Ovary (tissue), 9 donors: ENCODE results near the gene GPT2. TPM values are rescaled to one million over a fixed set of nuclear protein-coding genes. Genes with fewer than 3 reads are reported as not detected.

Experiments used
- DNase-seq, 5 donors: peaks; one replicate each; pipeline ENCODE4 v3.0.0-alpha.2; 2019 to 2020
- H3K27ac ChIP-seq, 2 donors: fragments of 200-600 bp; one replicate each; pipeline versions ENCODE4 v1.5.1 to v1.8.0; 2019 to 2022
- H3K27me3 ChIP-seq: fragments of 200-600 bp; one replicate; pipeline ENCODE4 v1.8.0; 2022
- H3K36me3 ChIP-seq: fragments of 200-600 bp; sonication (generic); one replicate; pipeline ENCODE4 v1.5.1; 2019
- H3K4me1 ChIP-seq: one replicate; pipeline ENCODE4 v1.8.1; 2013; ENCODE audit warnings: mild to moderate bottlenecking, moderate library complexity; ENCODE audit not compliant: insufficient read depth
- H3K4me3 ChIP-seq: fragments of 200-600 bp; sonication (generic); one replicate; pipeline ENCODE4 v1.5.1; 2017
- H3K9me3 ChIP-seq, 2 donors: fragments of 200-600 bp in 1 of 2; sonication (generic) in 1 of 2; one replicate each; pipeline versions ENCODE4 v1.5.1 to v1.8.1; 2013 to 2019; ENCODE audit warnings: mild to moderate bottlenecking in 1 of 2, moderate library complexity in 1 of 2
- CTCF ChIP-seq, 3 donors: fragments of 450-650 bp in 2 of 3; fragments of 200-600 bp in 1 of 3; IDR thresholded peaks; one replicate each; pipeline versions ENCODE4 v1.5.1 to v1.8.0; 2016 to 2022; ENCODE audit warnings: antibody characterized with exemption in 3 of 3, mild to moderate bottlenecking in 1 of 3
- EP300 ChIP-seq: sonication (generic); formaldehyde crosslinking; IDR thresholded peaks from one replicate; pipeline ENCODE4 v1.6.1; 2017; ENCODE audit warnings: antibody characterized with exemption
- POLR2A ChIP-seq: fragments of 450-650 bp; IDR thresholded peaks from one replicate; pipeline ENCODE4 v1.6.1; 2017; ENCODE audit warnings: antibody characterized with exemption, mild to moderate bottlenecking, moderate library complexity
- WGBS, 3 donors: extraction: QIAGEN DNeasy Blood & Tissue Kit in 1 of 3; methylation state at CpG; one replicate each; pipeline versions ENCODE4 v1.1.5 to v1.1.7; 2013 to 2017; 5-methylcytosine and 5-hydroxymethylcytosine counted together
- intact Hi-C, 4 donors: fragments of 100-400 bp; cut with DNase I; formaldehyde crosslinking; loops; one replicate each; pipeline versions ENCODE4 v1.11.0 to v1.15.1; 2022 to 2023
- polyA plus RNA-seq, 2 donors: library from polyadenylated mRNA; stranded (reverse); fragments of 200-250 nt in 1 of 2; fragments of 350-450 nt in 1 of 2; fragmentation: Illumina TruSeq in 1 of 2; extraction: RNeasy Lipid Tissue Mini Kit (QIAGEN cat#74804) in 1 of 2; gene quantifications; one replicate each; pipeline ENCODE4 v1.2.3, GENCODE V29; 2013 to 2014
- total RNA-seq, 7 donors: library from RNA; depleted of rRNA in 2 of 7; stranded (reverse); fragments of >200 nt in 2 of 7; fragmentation: NEBNext Ultra II Directional in 3 of 7; extraction: Animal tissue kit (Norgen Biotek cat#: 25700) in 3 of 7; gene quantifications; one replicate each; pipeline versions ENCODE4 v1.1.0 to v1.2.4, GENCODE V29; 2016 to 2023
- donor health status: DM: no; HTN: no; CAD: no; lungs with moderate emphysema.
- donor health status: DM: no; HTN: no; CAD: no.
- donor health status: Bipolar disorder and iron deficiency.
- donor health status: DM: yes; HTN: yes; CAD: no.
- donor health status: DM: no; HTN: no; CAD: no.
- donor health status: DM: yes; HTN: yes; CAD: no.

The GPT2 gene
- total and polyA plus RNA-seq, 9 donors: 2.2 to 30.7 (median 4.9) TPM

GRCh38 chr16:46901709-46902108, 17.5 kb downstream of the GPT2 start:
- 87 to 97% (median 95%) methylated on average over 5 to 8 of the region's 8 CpGs for WGBS, 3 donors
- H3K27me3 ChIP-seq: no peaks in the 10 kb centered on the region
- peaks cover 5% of the 10 kb centered on the region for H3K4me1 ChIP-seq
- H3K9me3 ChIP-seq: no peaks in the 10 kb centered on the region
- no peak for TF ChIP-seq EP300
- no peak overlapping the region for H3K27ac ChIP-seq
- intact Hi-C loops: no loop called here
- H3K4me3 ChIP-seq: no peak overlapping the region
- H3K36me3 ChIP-seq: no peaks in the 10 kb centered on the region
- DNase-seq: no peak

GRCh38 chr16:46903255-46903905, 19.2 kb downstream of the GPT2 start:
- DNase-seq: no peak
- Histone ChIP-seq H3K27me3 (no peaks in the 10 kb centered on the region), H3K36me3 (no peaks in the 10 kb centered on the region), H3K4me3 (no peak overlapping the region), H3K27ac (no peak overlapping the region), H3K4me1 (no peaks in the 10 kb centered on the region), H3K9me3 (no peaks in the 10 kb centered on the region)
- intact Hi-C loops: no loop called here
- TF ChIP-seq CTCF (IDR thresholded peaks at IDR 0.05) (no peak), POLR2A (no peak), EP300 (no peak)
- WGBS, 3 donors: 94 to 95% (median 95%) methylated on average over 5 of the region's 5 CpGs

- intact Hi-C loops: no loop called here
- Histone ChIP-seq H3K4me1 (no peaks in the 10 kb centered on the region), H3K36me3 (no peaks in the 10 kb centered on the region), H3K27ac (no peak overlapping the region), H3K27me3 (no peaks in the 10 kb centered on the region), H3K9me3 (no peaks in the 10 kb centered on the region), H3K4me3 (no peak overlapping the region)
- no peak for DNase-seq
- TF ChIP-seq EP300 (no peak), POLR2A (no peak), CTCF (IDR thresholded peaks at IDR 0.05) (no peak)
- WGBS, 3 donors: 95 to 98% (median 97%) methylated on average over 3 of the region's 3 CpGs
Measured at GRCh38 chr16:46904471-46904870, 20.3 kb downstream of the GPT2 start.

GRCh38 chr16:46906360-46907060, 22.3 kb downstream of the GPT2 start:
- Histone ChIP-seq H3K27ac (no peak overlapping the region), H3K9me3 (no peaks in the 10 kb centered on the region), H3K36me3 (no peaks in the 10 kb centered on the region), H3K4me1 (no peaks in the 10 kb centered on the region), H3K27me3 (no peaks in the 10 kb centered on the region), H3K4me3 (no peak overlapping the region)
- TF ChIP-seq EP300: no peak
- TF ChIP-seq POLR2A: no peak
- TF ChIP-seq CTCF (IDR thresholded peaks at IDR 0.05): no peak
- 90 to 94% (median 91%) methylated on average over 12 of the region's 12 CpGs for WGBS, 3 donors
- DNase-seq: no peak
- intact Hi-C loops: loop anchor here in 3 of 4 donors (2.0 to 5.0 kb wide), 3 partner anchors 49 to 52 kb away; no protein-coding TSS in a partner anchor
